CD14-positive monocyte (primary cell): ENCODE measurements around the gene STX12. TPM values are rescaled to one million over a fixed set of nuclear protein-coding genes. Genes with fewer than 3 reads are reported as not detected.

Source experiments
- DNase-seq, 3 donors: peaks; one replicate each; pipeline ENCODE4 v3.0.0-alpha.2; 2011 to 2022
- H2AFZ ChIP-seq: 2 replicates; pipeline ENCODE4 v1.6.0; 2012; ENCODE audit warnings: mild to moderate bottlenecking, low read depth, low read length, inconsistent platforms; ENCODE audit not compliant: insufficient read depth, poor library complexity, severe bottlenecking
- H3K27ac ChIP-seq, 2 donors: 1 replicate in 1 of 2; 2 replicates in 1 of 2; pipeline ENCODE4 v1.5.1; 2012 to 2013; ENCODE audit warnings: low read length in 2 of 2, control low read depth in 1 of 2, inconsistent platforms in 1 of 2, low read depth in 1 of 2, mild to moderate bottlenecking in 1 of 2
- H3K27me3 ChIP-seq, 2 donors: one replicate each; pipeline versions ENCODE4 v1.6.0 to v1.6.1; 2011 to 2013; ENCODE audit warnings: low read length in 2 of 2; ENCODE audit not compliant: control insufficient read depth in 2 of 2, insufficient read depth in 2 of 2
- H3K36me3 ChIP-seq, 2 donors: replicated peaks in 1 of 2; 1 replicate in 1 of 2; 2 replicates in 1 of 2; pipeline versions ENCODE4 v1.5.1 to v1.6.1; 2012 to 2013; ENCODE audit warnings: low read length in 2 of 2, control low read depth in 1 of 2, inconsistent platforms in 1 of 2, mild to moderate bottlenecking in 1 of 2; ENCODE audit not compliant: insufficient read depth in 2 of 2, control insufficient read depth in 1 of 2
- H3K4me1 ChIP-seq, 2 donors: 1 replicate in 1 of 2; 2 replicates in 1 of 2; pipeline versions ENCODE4 v1.5.1 to v1.6.1; 2012 to 2013; ENCODE audit warnings: low read length in 2 of 2, control low read depth in 1 of 2, inconsistent platforms in 1 of 2, mild to moderate bottlenecking in 1 of 2, moderate library complexity in 1 of 2; ENCODE audit not compliant: insufficient read depth in 2 of 2, control insufficient read depth in 1 of 2
- H3K4me2 ChIP-seq: replicated peaks from 2 replicates; pipeline ENCODE3; 2012; ENCODE audit warnings: low read length, moderate library complexity, mild to moderate bottlenecking; ENCODE audit not compliant: poor library complexity, severe bottlenecking; ENCODE audit errors: extremely low read depth
- H3K4me3 ChIP-seq, 3 experiments: fragments of 200-600 bp in 1 of 3; sonication (generic) in 1 of 3; replicated peaks in 1 of 3; 1 replicate in 2 of 3; 2 replicates in 1 of 3; pipeline ENCODE4 v1.5.1; 2011 to 2013; ENCODE audit warnings: low read length in 3 of 3, mild to moderate bottlenecking in 3 of 3, control low read depth in 2 of 3, low read depth in 2 of 3, inconsistent platforms in 1 of 3, moderate library complexity in 1 of 3
- H3K79me2 ChIP-seq: 2 replicates; pipeline ENCODE4 v1.6.0; 2012; ENCODE audit warnings: mild to moderate bottlenecking, control low read depth, inconsistent platforms, low read length, moderate library complexity; ENCODE audit not compliant: insufficient read depth
- H3K9ac ChIP-seq: 2 replicates; pipeline ENCODE4 v1.6.0; 2017; ENCODE audit warnings: low read length, mild to moderate bottlenecking; ENCODE audit not compliant: insufficient read depth, poor library complexity, severe bottlenecking
- H3K9me3 ChIP-seq, 2 donors: replicated peaks in 1 of 2; 1 replicate in 1 of 2; 2 replicates in 1 of 2; pipeline versions ENCODE4 v1.5.1 to v1.6.1; 2012 to 2013; ENCODE audit warnings: low read length in 2 of 2, control low read depth in 1 of 2; ENCODE audit not compliant: control insufficient read depth in 1 of 2, insufficient read depth in 1 of 2
- H4K20me1 ChIP-seq: 2 replicates; pipeline ENCODE4 v1.6.0; 2012; ENCODE audit warnings: mild to moderate bottlenecking, low read length, control low read depth, moderate library complexity; ENCODE audit not compliant: insufficient read depth
- H3K27ac Mint-ChIP-seq, 7 donors: one replicate each; pipeline ENCODE4 v1.8.0; 2020; ENCODE audit warnings: mild to moderate bottlenecking in 7 of 7, mixed read lengths in 7 of 7, moderate library complexity in 6 of 7, inconsistent platforms in 2 of 7
- H3K27me3 Mint-ChIP-seq, 3 donors: one replicate each; pipeline ENCODE4 v1.8.0; 2021 to 2022; ENCODE audit warnings: low read depth in 3 of 3, mild to moderate bottlenecking in 3 of 3, mixed read lengths in 3 of 3, moderate library complexity in 3 of 3, inconsistent platforms in 1 of 3
- H3K36me3 Mint-ChIP-seq, 2 donors: one replicate each; pipeline ENCODE4 v1.8.0; 2020; ENCODE audit warnings: mixed read lengths in 2 of 2, inconsistent platforms in 1 of 2, mild to moderate bottlenecking in 1 of 2
- H3K4me1 Mint-ChIP-seq: one replicate; pipeline ENCODE4 v1.8.0; 2020; ENCODE audit warnings: mild to moderate bottlenecking, mixed read lengths
- H3K4me3 Mint-ChIP-seq, 2 donors: one replicate each; pipeline ENCODE4 v1.8.0; 2020; ENCODE audit warnings: mild to moderate bottlenecking in 2 of 2, mixed read lengths in 2 of 2, moderate library complexity in 1 of 2
- H3K9me3 Mint-ChIP-seq, 7 donors: one replicate each; pipeline ENCODE4 v1.8.0; 2020 to 2022; ENCODE audit warnings: mixed read lengths in 7 of 7, mild to moderate bottlenecking in 6 of 7, moderate library complexity in 6 of 7, inconsistent platforms in 2 of 7
- WGBS: methylation state at CpG from one replicate; pipeline ENCODE4 v1.1.5; 2013; ENCODE audit warnings: missing lambda C conversion rate; ENCODE audit not compliant: insufficient coverage; 5-methylcytosine and 5-hydroxymethylcytosine counted together
- intact Hi-C, 2 donors: fragments of 100-400 bp; cut with micrococcal nuclease; formaldehyde crosslinking; loops; one replicate each; pipeline versions ENCODE4 v1.15.0 to v1.15.1; 2023
- polyA plus RNA-seq, 3 donors: library from polyadenylated mRNA; depleted of rRNA in 1 of 3; unstranded in 2 of 3; stranded (reverse) in 1 of 3; fragments of 300-500 nt in 2 of 3; fragments of >200 nt in 1 of 3; fragmentation: Illumina TruSeq in 2 of 3; gene quantifications; 1 replicate in 2 of 3; 2 replicates in 1 of 3; pipeline ENCODE4 v1.2.3, GENCODE V29; 2012 to 2021
- TF ChIP-seq, protein P1 (sequence below): fragments of 200-600 bp; IDR thresholded peaks from one replicate; pipeline ENCODE4 v1.8.0; 2022; ENCODE audit warnings: antibody characterized with exemption, mild to moderate bottlenecking

The STX12 gene
- polyA plus RNA-seq, 3 donors, result 29.4 to 49.4 (median 36.2) TPM

DNA sequence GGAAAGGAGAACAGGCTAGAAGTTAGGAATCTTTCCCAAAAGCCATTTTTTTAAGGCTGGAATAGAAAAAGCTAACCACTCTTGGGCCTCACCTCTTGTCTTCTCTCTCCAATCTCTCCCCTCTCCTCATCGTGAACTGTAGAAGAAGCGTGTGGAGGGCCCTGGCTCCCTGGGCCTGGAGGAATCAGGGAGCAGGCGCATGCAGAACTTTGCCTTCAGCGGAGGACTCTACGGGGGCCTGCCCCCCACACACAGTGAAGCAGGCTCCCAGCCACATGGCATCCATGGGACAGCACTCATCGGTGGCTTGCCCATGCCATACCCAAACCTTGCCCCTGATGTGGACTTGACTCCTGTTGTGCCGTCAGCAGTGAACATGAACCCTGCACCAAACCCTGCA, 76.9 kb downstream of the STX12 start:
- Histone ChIP-seq H3K27ac (no peak overlapping the region), H3K79me2 (no peaks in the 10 kb centered on the region), H3K4me2 (no peak overlapping the region), H3K27me3 (no peaks in the 10 kb centered on the region), H4K20me1 (peaks cover 4% of the 10 kb centered on the region), H3K4me1 (no peaks in the 10 kb centered on the region), H2AFZ (no peak overlapping the region), H3K36me3 (peaks cover 55 to 69% of the 10 kb centered on the region in 2 donors), H3K9me3 (no peaks in the 10 kb centered on the region), H3K9ac (no peak overlapping the region), H3K4me3 (no peak overlapping the region)
- H3K9me3 Mint-ChIP-seq, result peaks cover 0 to 5% (median 0%) of the 10 kb centered on the region in 7 donors
- peak overlapping the region in 3 of 7 donors; percentile 57 to 75 (median 68) for H3K27ac Mint-ChIP-seq
- no peak for DNase-seq
- 80% methylated on average over 1 of the region's 7 CpGs for WGBS
- intact Hi-C loops, result loop anchor here in 1 of 2 donors (10.0 kb wide), 1 partner anchor 375 kb away; no protein-coding TSS in a partner anchor
- TF ChIP-seq, protein P1, sequence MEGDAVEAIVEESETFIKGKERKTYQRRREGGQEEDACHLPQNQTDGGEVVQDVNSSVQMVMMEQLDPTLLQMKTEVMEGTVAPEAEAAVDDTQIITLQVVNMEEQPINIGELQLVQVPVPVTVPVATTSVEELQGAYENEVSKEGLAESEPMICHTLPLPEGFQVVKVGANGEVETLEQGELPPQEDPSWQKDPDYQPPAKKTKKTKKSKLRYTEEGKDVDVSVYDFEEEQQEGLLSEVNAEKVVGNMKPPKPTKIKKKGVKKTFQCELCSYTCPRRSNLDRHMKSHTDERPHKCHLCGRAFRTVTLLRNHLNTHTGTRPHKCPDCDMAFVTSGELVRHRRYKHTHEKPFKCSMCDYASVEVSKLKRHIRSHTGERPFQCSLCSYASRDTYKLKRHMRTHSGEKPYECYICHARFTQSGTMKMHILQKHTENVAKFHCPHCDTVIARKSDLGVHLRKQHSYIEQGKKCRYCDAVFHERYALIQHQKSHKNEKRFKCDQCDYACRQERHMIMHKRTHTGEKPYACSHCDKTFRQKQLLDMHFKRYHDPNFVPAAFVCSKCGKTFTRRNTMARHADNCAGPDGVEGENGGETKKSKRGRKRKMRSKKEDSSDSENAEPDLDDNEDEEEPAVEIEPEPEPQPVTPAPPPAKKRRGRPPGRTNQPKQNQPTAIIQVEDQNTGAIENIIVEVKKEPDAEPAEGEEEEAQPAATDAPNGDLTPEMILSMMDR, result no peak
- H3K36me3 Mint-ChIP-seq, result peaks cover 55 to 70% of the 10 kb centered on the region in 2 donors
- peaks cover 0 to 2% (median 0%) of the 10 kb centered on the region in 3 donors for H3K27me3 Mint-ChIP-seq
- H3K4me1 Mint-ChIP-seq, result no peaks in the 10 kb centered on the region
- H3K4me3 Mint-ChIP-seq, result no peak overlapping the region

DNA sequence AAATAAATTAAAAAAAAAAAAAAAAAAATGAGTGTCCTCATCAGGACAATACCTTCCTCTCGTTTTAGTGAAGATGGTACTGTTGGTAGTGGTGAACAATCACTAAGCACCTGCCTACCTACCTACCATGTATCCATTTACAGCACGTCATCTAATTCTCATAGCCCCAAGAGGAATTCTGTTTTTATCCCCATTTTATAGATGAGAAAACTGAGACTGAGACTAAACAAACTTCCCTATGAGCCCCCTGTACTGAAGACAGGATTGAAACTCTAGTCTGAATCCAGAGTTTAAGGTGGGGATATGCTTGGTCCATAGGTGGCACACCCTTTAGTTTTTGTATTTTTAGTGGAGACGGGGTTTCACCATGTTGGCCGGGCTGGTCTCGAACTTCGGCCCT, 82.1 kb downstream of the STX12 start:
- Mint-ChIP-seq H3K4me1 (peaks cover 23% of the 10 kb centered on the region), H3K27ac (no peak overlapping the region), H3K9me3 (peaks cover 0 to 2% (median 0%) of the 10 kb centered on the region in 7 donors), H3K27me3 (no peaks in the 10 kb centered on the region), H3K4me3 (no peak overlapping the region), H3K36me3 (peaks cover 18 to 20% of the 10 kb centered on the region in 2 donors)
- peaks cover 20 to 22% of the 10 kb centered on the region in 2 donors for H3K4me1 ChIP-seq
- WGBS, result 100% methylated on average over 2 of the region's 6 CpGs
- no peak overlapping the region for H2AFZ ChIP-seq
- peaks cover 16 to 18% of the 10 kb centered on the region in 2 donors for H3K36me3 ChIP-seq
- H3K4me2 ChIP-seq, result no peak overlapping the region
- no peak overlapping the region for H3K27ac ChIP-seq
- H3K79me2 ChIP-seq, result peaks cover 7% of the 10 kb centered on the region
- TF ChIP-seq, protein P1, result no peak
- no peak for DNase-seq
- H3K4me3 ChIP-seq, result no peak overlapping the region
- intact Hi-C loops, result loop anchor here in 1 of 2 donors (5.0 kb wide), 1 partner anchor 42 kb away; no protein-coding TSS in a partner anchor
- H4K20me1 ChIP-seq, result peaks cover 4% of the 10 kb centered on the region
- H3K9ac ChIP-seq, result no peak overlapping the region
- no peaks in the 10 kb centered on the region for H3K27me3 ChIP-seq
- no peaks in the 10 kb centered on the region for H3K9me3 ChIP-seq
